ENCODE results near the gene TOM1L2.
A peak's percentile ranks its signal among the peaks of the same experiment; 100 is the strongest.

Gene TOM1L2

DNA sequence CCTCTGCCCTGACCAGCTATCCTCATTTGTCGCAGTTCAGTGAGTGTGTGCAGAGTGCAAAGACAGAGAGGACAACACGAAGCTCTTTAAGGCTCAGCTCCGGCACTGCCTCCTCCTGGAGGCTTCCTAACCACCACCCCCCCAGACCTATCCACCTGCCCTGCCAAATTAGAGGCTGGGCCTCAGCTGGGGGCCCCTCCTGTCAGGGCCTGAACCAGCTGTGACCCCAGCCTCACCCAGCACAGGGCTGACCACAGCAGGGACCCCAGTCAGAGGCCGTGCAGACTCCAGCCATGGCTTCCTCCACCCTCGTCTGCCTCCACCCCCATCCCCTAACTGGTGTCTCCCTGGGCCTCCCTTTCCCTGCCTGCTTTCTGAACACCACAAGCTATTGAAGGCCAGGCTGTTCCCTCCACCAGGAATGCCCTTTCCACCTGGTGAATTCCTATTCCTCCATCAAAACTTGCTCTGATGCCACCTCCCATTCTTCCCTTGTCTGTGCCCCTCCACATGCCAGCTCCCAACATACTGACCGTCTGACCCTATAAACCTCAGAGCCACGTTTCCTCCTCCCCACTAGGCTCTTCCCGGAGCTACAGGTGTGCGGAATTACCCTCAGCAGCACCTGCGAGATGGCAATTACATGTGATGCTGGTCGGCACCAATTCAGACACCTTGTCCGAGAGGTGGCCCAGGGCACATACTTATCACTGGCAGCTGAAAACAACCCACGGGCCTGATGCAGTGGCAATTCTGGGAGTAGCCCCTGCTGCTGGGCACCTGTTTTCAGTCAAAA is 144.2 kb downstream of the TOM1L2 start:
- Histone ChIP-seq H3K27me3 (ENCODE audit: insufficient read depth, poor library complexity, severe bottlenecking) (no peaks in the 10 kb centered on the region), H3K4me3 (replicated peaks; ENCODE audit: insufficient read depth, low read length) (no peak overlapping the region), H3K27ac (replicated peaks) (no peak overlapping the region)
- TF ChIP-seq POLR2AphosphoS5 (IDR thresholded peaks at IDR 0.05; ENCODE audit: low read depth): no peak
- TF ChIP-seq SPI1 (IDR thresholded peaks at IDR 0.05; ENCODE audit: borderline replicate concordance, low read depth): no peak
- TF ChIP-seq, protein P1, sequence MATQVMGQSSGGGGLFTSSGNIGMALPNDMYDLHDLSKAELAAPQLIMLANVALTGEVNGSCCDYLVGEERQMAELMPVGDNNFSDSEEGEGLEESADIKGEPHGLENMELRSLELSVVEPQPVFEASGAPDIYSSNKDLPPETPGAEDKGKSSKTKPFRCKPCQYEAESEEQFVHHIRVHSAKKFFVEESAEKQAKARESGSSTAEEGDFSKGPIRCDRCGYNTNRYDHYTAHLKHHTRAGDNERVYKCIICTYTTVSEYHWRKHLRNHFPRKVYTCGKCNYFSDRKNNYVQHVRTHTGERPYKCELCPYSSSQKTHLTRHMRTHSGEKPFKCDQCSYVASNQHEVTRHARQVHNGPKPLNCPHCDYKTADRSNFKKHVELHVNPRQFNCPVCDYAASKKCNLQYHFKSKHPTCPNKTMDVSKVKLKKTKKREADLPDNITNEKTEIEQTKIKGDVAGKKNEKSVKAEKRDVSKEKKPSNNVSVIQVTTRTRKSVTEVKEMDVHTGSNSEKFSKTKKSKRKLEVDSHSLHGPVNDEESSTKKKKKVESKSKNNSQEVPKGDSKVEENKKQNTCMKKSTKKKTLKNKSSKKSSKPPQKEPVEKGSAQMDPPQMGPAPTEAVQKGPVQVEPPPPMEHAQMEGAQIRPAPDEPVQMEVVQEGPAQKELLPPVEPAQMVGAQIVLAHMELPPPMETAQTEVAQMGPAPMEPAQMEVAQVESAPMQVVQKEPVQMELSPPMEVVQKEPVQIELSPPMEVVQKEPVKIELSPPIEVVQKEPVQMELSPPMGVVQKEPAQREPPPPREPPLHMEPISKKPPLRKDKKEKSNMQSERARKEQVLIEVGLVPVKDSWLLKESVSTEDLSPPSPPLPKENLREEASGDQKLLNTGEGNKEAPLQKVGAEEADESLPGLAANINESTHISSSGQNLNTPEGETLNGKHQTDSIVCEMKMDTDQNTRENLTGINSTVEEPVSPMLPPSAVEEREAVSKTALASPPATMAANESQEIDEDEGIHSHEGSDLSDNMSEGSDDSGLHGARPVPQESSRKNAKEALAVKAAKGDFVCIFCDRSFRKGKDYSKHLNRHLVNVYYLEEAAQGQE (IDR thresholded peaks at IDR 0.05; ENCODE audit: insufficient replicate concordance, low read depth): no peak
- no peak for TF ChIP-seq GABPA (IDR thresholded peaks at IDR 0.05; ENCODE audit: low read depth)
- no peak for DNase-seq (ENCODE audit: low read depth in 1 of 2, low spot score in 1 of 2)

DNA sequence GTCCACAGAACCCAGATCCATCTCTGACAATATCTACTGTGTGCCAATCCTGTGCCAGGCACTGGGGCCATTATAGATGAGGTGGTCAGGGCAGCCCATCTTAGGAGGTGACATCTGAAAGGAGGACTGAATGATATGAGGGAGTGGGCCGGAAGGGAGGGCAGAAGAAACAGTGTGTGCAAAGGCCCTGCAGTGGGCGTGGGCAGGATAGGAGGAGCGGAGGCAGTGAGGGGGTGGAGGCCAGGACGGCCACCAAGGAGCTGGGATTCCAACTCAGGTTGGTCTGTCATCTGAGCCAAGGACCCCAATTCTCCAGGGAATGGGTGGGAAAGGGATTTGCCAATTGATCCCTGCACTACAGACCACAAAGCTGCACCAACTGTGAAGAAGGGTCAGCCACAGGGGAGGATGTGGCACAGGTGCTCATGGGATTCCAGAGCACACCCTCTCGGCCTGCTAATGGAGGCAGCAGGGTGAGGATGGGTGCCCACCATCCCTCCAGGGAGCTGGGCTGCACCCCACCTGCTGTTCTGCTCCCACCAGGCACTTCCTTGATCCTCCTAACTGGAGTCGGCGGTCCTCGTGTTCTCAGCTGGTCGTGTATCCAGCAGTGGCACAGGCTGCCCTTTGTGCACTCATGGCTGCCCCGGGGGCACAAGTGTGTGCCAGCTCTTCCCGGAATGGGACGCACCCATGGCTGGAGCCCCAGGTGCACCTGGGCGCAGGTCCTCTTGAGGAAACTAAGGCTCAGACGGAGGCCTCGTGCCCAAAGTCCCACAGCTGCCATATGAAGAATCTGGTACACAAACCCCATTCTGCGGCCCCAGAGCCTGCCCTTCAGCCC is 145.0 kb downstream of the TOM1L2 start:
- Histone ChIP-seq H3K4me3 (replicated peaks; ENCODE audit: insufficient read depth, low read length) (no peak overlapping the region), H3K27me3 (ENCODE audit: insufficient read depth, poor library complexity, severe bottlenecking) (no peaks in the 10 kb centered on the region), H3K27ac (replicated peaks) (no peak overlapping the region)
- no peak for DNase-seq (ENCODE audit: low read depth in 1 of 2, low spot score in 1 of 2)
- TF ChIP-seq, protein P1 (IDR thresholded peaks at IDR 0.05; ENCODE audit: insufficient replicate concordance, low read depth): no peak
- TF ChIP-seq, protein P2, sequence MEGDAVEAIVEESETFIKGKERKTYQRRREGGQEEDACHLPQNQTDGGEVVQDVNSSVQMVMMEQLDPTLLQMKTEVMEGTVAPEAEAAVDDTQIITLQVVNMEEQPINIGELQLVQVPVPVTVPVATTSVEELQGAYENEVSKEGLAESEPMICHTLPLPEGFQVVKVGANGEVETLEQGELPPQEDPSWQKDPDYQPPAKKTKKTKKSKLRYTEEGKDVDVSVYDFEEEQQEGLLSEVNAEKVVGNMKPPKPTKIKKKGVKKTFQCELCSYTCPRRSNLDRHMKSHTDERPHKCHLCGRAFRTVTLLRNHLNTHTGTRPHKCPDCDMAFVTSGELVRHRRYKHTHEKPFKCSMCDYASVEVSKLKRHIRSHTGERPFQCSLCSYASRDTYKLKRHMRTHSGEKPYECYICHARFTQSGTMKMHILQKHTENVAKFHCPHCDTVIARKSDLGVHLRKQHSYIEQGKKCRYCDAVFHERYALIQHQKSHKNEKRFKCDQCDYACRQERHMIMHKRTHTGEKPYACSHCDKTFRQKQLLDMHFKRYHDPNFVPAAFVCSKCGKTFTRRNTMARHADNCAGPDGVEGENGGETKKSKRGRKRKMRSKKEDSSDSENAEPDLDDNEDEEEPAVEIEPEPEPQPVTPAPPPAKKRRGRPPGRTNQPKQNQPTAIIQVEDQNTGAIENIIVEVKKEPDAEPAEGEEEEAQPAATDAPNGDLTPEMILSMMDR (IDR thresholded peaks at IDR 0.05; ENCODE audit: insufficient read depth, low read length): no peak
- TF ChIP-seq POLR2AphosphoS5 (IDR thresholded peaks at IDR 0.05; ENCODE audit: low read depth): no peak

DNA sequence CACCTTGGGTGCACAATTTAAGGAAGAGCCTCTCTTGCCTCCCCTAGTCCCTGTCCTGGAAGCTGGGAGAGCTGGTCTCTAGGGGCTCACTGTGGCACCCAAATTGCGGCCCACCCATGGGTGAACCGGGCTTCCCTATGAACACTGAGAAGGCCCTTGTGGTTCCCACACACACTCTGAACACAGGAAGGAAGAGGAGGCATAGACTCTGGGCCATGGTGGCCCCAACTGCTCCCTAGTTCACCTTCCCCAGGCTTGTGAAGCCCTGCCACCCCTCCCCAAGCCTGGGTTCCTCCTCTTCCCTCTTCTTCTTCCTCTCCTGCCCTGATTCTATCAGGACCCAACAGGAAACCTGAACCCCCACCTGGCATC is 145.9 kb downstream of the TOM1L2 start:
- no peak for TF ChIP-seq GABPA (IDR thresholded peaks at IDR 0.05; ENCODE audit: low read depth)
- TF ChIP-seq, protein P2 (IDR thresholded peaks at IDR 0.05; ENCODE audit: insufficient read depth, low read length): no peak
- TF ChIP-seq POLR2AphosphoS5 (IDR thresholded peaks at IDR 0.05; ENCODE audit: low read depth): no peak
- no peak for TF ChIP-seq SPI1 (IDR thresholded peaks at IDR 0.05; ENCODE audit: borderline replicate concordance, low read depth)
- TF ChIP-seq, protein P1 (IDR thresholded peaks at IDR 0.05; ENCODE audit: insufficient replicate concordance, low read depth): no peak
- no peak overlapping the region for H3K4me3 ChIP-seq (replicated peaks; ENCODE audit: insufficient read depth, low read length)
- peak overlapping the region; percentile 14; the same call in 1 of the 2 replicates for H3K27ac ChIP-seq (replicated peaks)
- H3K27me3 ChIP-seq (ENCODE audit: insufficient read depth, poor library complexity, severe bottlenecking): no peaks in the 10 kb centered on the region
- no peak for DNase-seq (ENCODE audit: low read depth in 1 of 2, low spot score in 1 of 2)
